Measurements from ENCODE around the gene CNTNAP5. TPM values are rescaled to one million over a fixed set of nuclear protein-coding genes. Genes with fewer than 3 reads are reported as not detected.

CNTNAP5 gene
- total and polyA plus RNA-seq, 5 donors = not detected

DNA sequence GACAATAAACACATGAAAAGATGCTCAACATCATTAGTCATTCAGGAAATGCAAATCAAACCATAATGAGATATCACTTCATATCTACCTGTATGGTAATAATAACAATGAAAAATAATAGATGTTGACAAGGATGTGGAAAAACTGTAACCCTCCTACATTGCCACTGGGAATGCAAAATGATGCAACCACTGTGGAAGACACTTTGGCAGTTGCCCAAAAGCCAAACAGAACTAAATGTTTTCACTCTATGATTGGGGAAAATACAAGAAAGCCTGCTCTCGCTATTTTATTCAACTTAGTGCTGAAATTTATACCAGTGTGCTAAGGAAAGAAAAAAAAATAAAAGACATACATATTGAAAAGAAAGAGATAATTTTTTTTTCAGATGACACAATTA lies 934.5 kb downstream of the CNTNAP5 start:
- DNase-seq (no peak), ATAC-seq (no peak)
- H3K4me1 ChIP-seq (ENCODE audit: control insufficient read depth, insufficient read depth, low read length) = no peaks in the 10 kb centered on the region
- no peak overlapping the region for H3K4me3 ChIP-seq (ENCODE audit: low read length)
- intact Hi-C loops (cut with DNase I) = no loop called here
- WGBS = 49% methylated on average over 1 of the region's 1 CpG
- no peaks in the 10 kb centered on the region for H3K9me3 ChIP-seq (ENCODE audit: control insufficient read depth, low read length)
- H3K27ac ChIP-seq (ENCODE audit: low read length) = no peak overlapping the region
- no peaks in the 10 kb centered on the region for H3K27me3 ChIP-seq (ENCODE audit: control insufficient read depth, insufficient read depth)

- ATAC-seq (no peak), DNase-seq (no peak)
- H3K27me3 ChIP-seq (ENCODE audit: control insufficient read depth, insufficient read depth) = no peaks in the 10 kb centered on the region
- WGBS = 79% methylated on average over 4 of the region's 4 CpGs
- H3K4me3 ChIP-seq (ENCODE audit: low read length) = no peak overlapping the region
- H3K4me1 ChIP-seq (ENCODE audit: control insufficient read depth, insufficient read depth, low read length) = no peaks in the 10 kb centered on the region
- H3K27ac ChIP-seq (ENCODE audit: low read length) = no peak overlapping the region
- intact Hi-C loops (cut with DNase I) = no loop called here
- H3K9me3 ChIP-seq (ENCODE audit: control insufficient read depth, low read length) = no peaks in the 10 kb centered on the region
Measured at GRCh38 chr2:124961132-124961531, 936.0 kb downstream of the CNTNAP5 start.

Measured in right cardiac atrium (tissue), 5 donors.